GM23248 (cell line): ENCODE data around the gene AHI1. TPM values are rescaled to one million over a fixed set of nuclear protein-coding genes. Genes with fewer than 3 reads are reported as not detected.

Experiments used
- DNase-seq: peaks from one replicate; pipeline ENCODE4 v3.0.0-alpha.2; 2015
- H2AFZ ChIP-seq: fragments of 200-600 bp; sonication (generic); 2 replicates; pipeline ENCODE4 v1.6.1; 2016; ENCODE audit warnings: antibody characterized with exemption
- H3F3A ChIP-seq: fragments of 200-600 bp; sonication (generic); 2 replicates; pipeline ENCODE4 v1.6.1; 2016; ENCODE audit warnings: mild to moderate bottlenecking, antibody characterized with exemption, mixed run types; ENCODE audit not compliant: insufficient read depth
- H3K27ac ChIP-seq: fragments of 200-600 bp; sonication (generic); 2 replicates; pipeline ENCODE4 v1.5.1; 2016; ENCODE audit warnings: mild to moderate bottlenecking
- H3K27me3 ChIP-seq: fragments of 200-600 bp; sonication (generic); replicated peaks from 2 replicates; pipeline ENCODE4 v1.6.1; 2016; ENCODE audit warnings: mild to moderate bottlenecking; ENCODE audit not compliant: insufficient read depth
- H3K36me3 ChIP-seq: fragments of 200-600 bp; sonication (generic); 2 replicates; pipeline ENCODE4 v1.6.1; 2016; ENCODE audit warnings: low read depth, mild to moderate bottlenecking
- H3K4me1 ChIP-seq: fragments of 200-600 bp; sonication (generic); 2 replicates; pipeline ENCODE4 v1.6.1; 2016; ENCODE audit warnings: mild to moderate bottlenecking; ENCODE audit not compliant: insufficient read depth
- H3K4me2 ChIP-seq: fragments of 200-600 bp; sonication (generic); one replicate; pipeline ENCODE4 v1.6.1; 2016; ENCODE audit warnings: mild to moderate bottlenecking; ENCODE audit not compliant: unreplicated experiment
- H3K4me3 ChIP-seq: fragments of 200-600 bp; sonication (generic); 2 replicates; pipeline ENCODE4 v1.5.1; 2016; ENCODE audit warnings: mild to moderate bottlenecking
- H3K79me2 ChIP-seq: fragments of 200-600 bp; sonication (generic); 2 replicates; pipeline ENCODE4 v1.6.1; 2016; ENCODE audit warnings: mild to moderate bottlenecking; ENCODE audit not compliant: insufficient read depth
- H3K9ac ChIP-seq: fragments of 200-600 bp; sonication (generic); 2 replicates; pipeline ENCODE4 v1.6.1; 2016; ENCODE audit warnings: mild to moderate bottlenecking
- H3K9me2 ChIP-seq: fragments of 200-600 bp; sonication (generic); 2 replicates; pipeline ENCODE4 v1.6.1; 2016; ENCODE audit warnings: mixed run types, mild to moderate bottlenecking, moderate library complexity; ENCODE audit not compliant: insufficient read depth
- H3K9me3 ChIP-seq: fragments of 200-600 bp; sonication (generic); one replicate; pipeline ENCODE4 v1.6.1; 2017; ENCODE audit warnings: low read depth
- H4K20me1 ChIP-seq: fragments of 200-600 bp; sonication (generic); 2 replicates; pipeline ENCODE4 v1.6.0; 2016; ENCODE audit not compliant: insufficient read depth
- EZH2 ChIP-seq: fragments of 200-600 bp; sonication (generic); IDR thresholded peaks from 2 replicates; pipeline ENCODE4 v1.6.1; 2018; ENCODE audit warnings: antibody characterized with exemption, mild to moderate bottlenecking; ENCODE audit not compliant: insufficient read depth, poor library complexity, severe bottlenecking
- EZH2phosphoT487 ChIP-seq: fragments of 200-600 bp; sonication (generic); IDR thresholded peaks from 2 replicates; pipeline ENCODE4 v1.6.1; 2018; ENCODE audit warnings: antibody characterized with exemption, moderate library complexity, mild to moderate bottlenecking, low read depth; ENCODE audit not compliant: insufficient read depth
- WGBS, 2 experiments: methylation state at CpG; one replicate each; pipeline ENCODE4 v1.1.6; 2015 to 2017; ENCODE audit warnings: low lambda C conversion rate in 2 of 2, low coverage in 1 of 2; ENCODE audit errors: missing lambda C conversion rate in 2 of 2; 5-methylcytosine and 5-hydroxymethylcytosine counted together
- in situ Hi-C: fragments of 300-500 bp; cut with MboI; formaldehyde crosslinking; loops from 2 replicates; pipeline ENCODE4 v1.15.0; 2020
- polyA plus RNA-seq: library from polyadenylated mRNA; unstranded; fragments of >200 nt; fragmentation: Nextera tagmentation; extraction: Ambion mirVana; gene quantifications from 2 replicates; pipeline ENCODE4 v1.2.1, GENCODE V29; 2016
- total RNA-seq: library from RNA; depleted of rRNA; stranded (reverse); fragments of >200 nt; shearing (Covaris generic); gene quantifications from 2 replicates; pipeline ENCODE4 v1.2.3, GENCODE V29; 2014

The AHI1 gene
- total and polyA plus RNA-seq, 2 experiments from 2014 or later, result 11.1 to 25.9 TPM

- Histone ChIP-seq H3K4me2 (no peak overlapping the region), H3K9me2 (no peaks in the 10 kb centered on the region), H3K4me3 (no peak overlapping the region), H3K27ac (no peak overlapping the region), H3K9me3 (no peaks in the 10 kb centered on the region), H4K20me1 (no peaks in the 10 kb centered on the region), H3K79me2 (no peaks in the 10 kb centered on the region), H3K9ac (no peak overlapping the region), H3K27me3 (no peaks in the 10 kb centered on the region), H3K36me3 (peaks cover 20% of the 10 kb centered on the region), H2AFZ (no peak overlapping the region), H3F3A (no peaks in the 10 kb centered on the region), H3K4me1 (no peaks in the 10 kb centered on the region)
- peak; percentile 34 for DNase-seq
- in situ Hi-C loops, result loop anchor here (10.0 to 25.0 kb wide), 2 partner anchors 294 to 1302 kb away; no protein-coding TSS in a partner anchor
- WGBS, 2 experiments, result 92 to 95% methylated on average over 3 of the region's 3 CpGs
- TF ChIP-seq EZH2 (no peak), EZH2phosphoT487 (no peak)
Observed at GRCh38 chr6:135438907-135439535, 58.5 kb downstream of the AHI1 start.

- no peaks in the 10 kb centered on the region for H3K27me3 ChIP-seq
- in situ Hi-C loops, result loop anchor here (10.0 to 25.0 kb wide), 2 partner anchors 290 to 1298 kb away; no protein-coding TSS in a partner anchor
- no peak for DNase-seq
Observed at GRCh38 chr6:135434991-135435390, 62.5 kb downstream of the AHI1 start.

GRCh38 chr6:135434095-135434494 is 63.4 kb downstream of the AHI1 start:
- H3K36me3 ChIP-seq, result peaks cover 37% of the 10 kb centered on the region
- no peak overlapping the region for H3K4me2 ChIP-seq
- no peaks in the 10 kb centered on the region for H4K20me1 ChIP-seq
- H3K9me3 ChIP-seq, result no peaks in the 10 kb centered on the region
- no peak overlapping the region for H3K9ac ChIP-seq
- 78 to 88% methylated on average over 1 of the region's 1 CpG for WGBS, 2 experiments
- in situ Hi-C loops, result loop anchor here (10.0 to 25.0 kb wide), 2 partner anchors 289 to 1297 kb away; no protein-coding TSS in a partner anchor
- no peaks in the 10 kb centered on the region for H3K27me3 ChIP-seq
- H3K9me2 ChIP-seq, result no peaks in the 10 kb centered on the region
- no peak for DNase-seq
- H3K27ac ChIP-seq, result no peak overlapping the region
- TF ChIP-seq EZH2phosphoT487 (no peak), EZH2 (no peak)
- no peak overlapping the region for H3K4me3 ChIP-seq
- no peak overlapping the region for H2AFZ ChIP-seq
- no peaks in the 10 kb centered on the region for H3K79me2 ChIP-seq
- H3K4me1 ChIP-seq, result no peaks in the 10 kb centered on the region
- no peaks in the 10 kb centered on the region for H3F3A ChIP-seq

More at GRCh38 chr6:135434991-135435390, 62.5 kb downstream of the AHI1 start:
- peaks cover 35% of the 10 kb centered on the region for H3K36me3 ChIP-seq
- H3K9ac ChIP-seq, result no peak overlapping the region
- H3K4me2 ChIP-seq, result no peak overlapping the region
- H3K9me3 ChIP-seq, result no peaks in the 10 kb centered on the region
- no peaks in the 10 kb centered on the region for H3K4me1 ChIP-seq
- H4K20me1 ChIP-seq, result no peaks in the 10 kb centered on the region
- no peaks in the 10 kb centered on the region for H3K9me2 ChIP-seq
- no peaks in the 10 kb centered on the region for H3F3A ChIP-seq
- no peak overlapping the region for H3K27ac ChIP-seq
- no peak overlapping the region for H3K4me3 ChIP-seq
- no peak overlapping the region for H2AFZ ChIP-seq
- no peaks in the 10 kb centered on the region for H3K79me2 ChIP-seq
- TF ChIP-seq EZH2, result no peak
- TF ChIP-seq EZH2phosphoT487, result no peak

- Histone ChIP-seq H3F3A (no peaks in the 10 kb centered on the region), H3K79me2 (no peaks in the 10 kb centered on the region), H3K27ac (no peak overlapping the region), H3K9me3 (no peaks in the 10 kb centered on the region), H3K9me2 (no peaks in the 10 kb centered on the region), H3K27me3 (no peaks in the 10 kb centered on the region), H3K4me2 (no peak overlapping the region), H3K4me1 (no peaks in the 10 kb centered on the region), H3K36me3 (peaks cover 19% of the 10 kb centered on the region), H4K20me1 (no peaks in the 10 kb centered on the region), H3K9ac (no peak overlapping the region), H2AFZ (no peak overlapping the region), H3K4me3 (no peak overlapping the region)
- DNase-seq, result no peak
- 95% methylated on average over 2 of the region's 2 CpGs for WGBS, 2 experiments
- in situ Hi-C loops, result loop anchor here (25.0 kb wide), 1 partner anchor 1291 kb away; no protein-coding TSS in a partner anchor
- TF ChIP-seq EZH2, result no peak
- TF ChIP-seq EZH2phosphoT487, result no peak
Observed at GRCh38 chr6:135428078-135428477, 69.5 kb downstream of the AHI1 start.
